Endodermal cell (in vitro differentiated cells): ENCODE measurements around the gene ANKRD23. TPM values are rescaled to one million over a fixed set of nuclear protein-coding genes. Genes with fewer than 3 reads are reported as not detected.

Experiments
- DNase-seq: peaks from one replicate; pipeline ENCODE4 v3.0.0-alpha.2; 2017
- H3K27ac ChIP-seq: 2 replicates; pipeline ENCODE4 v1.5.1; 2013; ENCODE audit warnings: mild to moderate bottlenecking, low read depth, low read length, moderate library complexity
- H3K27me3 ChIP-seq: 2 replicates; pipeline ENCODE4 v1.6.1; 2013; ENCODE audit warnings: mild to moderate bottlenecking, low read length, moderate library complexity; ENCODE audit not compliant: insufficient read depth, control insufficient read depth, poor library complexity, severe bottlenecking
- H3K36me3 ChIP-seq: 2 replicates; pipeline ENCODE4 v1.7.0; 2013; ENCODE audit warnings: mild to moderate bottlenecking, low read length, moderate library complexity; ENCODE audit not compliant: control insufficient read depth, insufficient read depth
- H3K4me1 ChIP-seq: one replicate; pipeline ENCODE4 v1.7.0; 2013; ENCODE audit warnings: low read length; ENCODE audit not compliant: control insufficient read depth, insufficient read depth
- H3K4me3 ChIP-seq: 2 replicates; pipeline ENCODE4 v1.5.1; 2013; ENCODE audit warnings: mild to moderate bottlenecking, low read length, moderate library complexity
- H3K9ac ChIP-seq: 2 replicates; pipeline ENCODE4 v1.6.1; 2013; ENCODE audit warnings: mild to moderate bottlenecking, low read length, moderate library complexity; ENCODE audit not compliant: poor library complexity, severe bottlenecking; ENCODE audit errors: extremely low read depth
- H3K9me3 ChIP-seq: 2 replicates; pipeline ENCODE4 v1.6.1; 2013; ENCODE audit warnings: mild to moderate bottlenecking, low read length, moderate library complexity; ENCODE audit not compliant: control insufficient read depth
- H3K27ac Mint-ChIP-seq: 2 replicates; pipeline ENCODE4 v1.8.0; 2020; ENCODE audit warnings: mixed read lengths
- H3K27me3 Mint-ChIP-seq: 2 replicates; pipeline ENCODE4 v1.8.0; 2021; ENCODE audit warnings: mild to moderate bottlenecking, mixed read lengths; ENCODE audit not compliant: insufficient read depth
- H3K36me3 Mint-ChIP-seq: 2 replicates; pipeline ENCODE4 v1.8.0; 2020; ENCODE audit warnings: low read depth, mixed read lengths
- H3K4me1 Mint-ChIP-seq: 2 replicates; pipeline ENCODE4 v1.8.0; 2020; ENCODE audit warnings: mixed read lengths
- H3K4me3 Mint-ChIP-seq: 2 replicates; pipeline ENCODE4 v1.8.0; 2020; ENCODE audit warnings: mild to moderate bottlenecking, moderate library complexity, mixed read lengths
- H3K9me3 Mint-ChIP-seq: 2 replicates; pipeline ENCODE4 v1.8.0; 2020; ENCODE audit warnings: mild to moderate bottlenecking, mixed read lengths
- CTCF ChIP-seq: fragments of 200-600 bp; sonication (generic); conservative IDR thresholded peaks from 2 replicates; pipeline ENCODE4 v1.5.0; 2021; ENCODE audit warnings: antibody characterized with exemption, mild to moderate bottlenecking
- WGBS, 2 experiments: methylation state at CpG; one replicate each; pipeline versions ENCODE4 v1.1.5 to v1.1.7; 2013; ENCODE audit warnings: missing lambda C conversion rate in 2 of 2, mixed read lengths in 1 of 2; ENCODE audit not compliant: insufficient coverage in 1 of 2, insufficient read length in 1 of 2; 5-methylcytosine and 5-hydroxymethylcytosine counted together
- total RNA-seq, 2 donors: library from RNA; stranded (reverse); fragmentation: NEBNext Ultra II Directional in 1 of 2; extraction: Animal tissue kit (Norgen Biotek cat#: 25700) in 1 of 2; gene quantifications; 2 replicates in 1 of 2; 3 replicates in 1 of 2; pipeline ENCODE4 v1.2.1, GENCODE V29; 2021

The ANKRD23 gene
- total RNA-seq, 2 donors from 2014 or later, result 2.6 to 3.6 TPM

GRCh38 chr2:96831679-96832078 is 12.1 kb downstream of the ANKRD23 start:
- Mint-ChIP-seq H3K27me3 (no peaks in the 10 kb centered on the region), H3K27ac (no peak overlapping the region), H3K36me3 (peaks cover 75% of the 10 kb centered on the region), H3K9me3 (no peaks in the 10 kb centered on the region), H3K4me3 (no peak overlapping the region), H3K4me1 (peaks cover 6% of the 10 kb centered on the region)
- Histone ChIP-seq H3K9me3 (no peaks in the 10 kb centered on the region), H3K27ac (peak overlapping the region; percentile 95), H3K4me1 (peaks cover 13% of the 10 kb centered on the region), H3K27me3 (no peaks in the 10 kb centered on the region), H3K36me3 (peaks cover 62% of the 10 kb centered on the region), H3K9ac (no peak overlapping the region), H3K4me3 (no peak overlapping the region)
- 93 to 96% methylated on average over 4 to 10 of the region's 10 CpGs for WGBS, 2 experiments
- no peak for TF ChIP-seq CTCF
- DNase-seq, result peak; percentile 73

GRCh38 chr2:96830044-96830562 is 13.7 kb downstream of the ANKRD23 start:
- H3K36me3 ChIP-seq, result peaks cover 67% of the 10 kb centered on the region
- Mint-ChIP-seq H3K9me3 (no peaks in the 10 kb centered on the region), H3K4me1 (peaks cover 6% of the 10 kb centered on the region), H3K36me3 (peaks cover 80% of the 10 kb centered on the region), H3K27ac (no peak overlapping the region), H3K4me3 (no peak overlapping the region), H3K27me3 (no peaks in the 10 kb centered on the region)
- no peak overlapping the region for H3K27ac ChIP-seq
- H3K4me1 ChIP-seq, result peaks cover 13% of the 10 kb centered on the region
- no peak overlapping the region for H3K4me3 ChIP-seq
- no peaks in the 10 kb centered on the region for H3K27me3 ChIP-seq
- H3K9ac ChIP-seq, result no peak overlapping the region
- 81 to 82% methylated on average over 2 to 5 of the region's 5 CpGs for WGBS, 2 experiments
- TF ChIP-seq CTCF, result no peak
- DNase-seq, result no peak
- H3K9me3 ChIP-seq, result no peaks in the 10 kb centered on the region

DNA sequence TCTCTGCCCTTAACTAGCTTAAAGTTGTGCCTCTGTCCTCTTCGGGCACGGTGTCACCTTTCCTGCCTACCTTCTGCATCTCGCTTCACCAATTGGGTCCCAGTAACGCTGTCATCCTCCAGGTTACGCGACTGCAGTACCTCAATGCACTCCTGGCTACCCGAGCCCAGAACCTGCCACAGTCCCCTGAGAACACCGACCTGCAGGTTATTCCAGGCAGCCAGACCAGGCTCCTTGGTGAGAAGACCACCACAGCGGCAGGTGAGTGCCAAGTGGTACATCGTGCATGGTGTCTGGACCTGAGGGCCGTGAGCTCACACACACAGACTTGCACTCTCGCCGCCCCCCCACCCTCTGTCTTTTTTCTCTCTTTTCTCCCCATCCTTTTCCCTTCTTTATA is 14.9 kb downstream of the ANKRD23 start:
- H3K36me3 Mint-ChIP-seq, result peaks cover 77% of the 10 kb centered on the region
- Histone ChIP-seq H3K4me3 (no peak overlapping the region), H3K27ac (no peak overlapping the region), H3K27me3 (no peaks in the 10 kb centered on the region), H3K9me3 (no peaks in the 10 kb centered on the region), H3K4me1 (peaks cover 13% of the 10 kb centered on the region), H3K9ac (no peak overlapping the region), H3K36me3 (peaks cover 59% of the 10 kb centered on the region)
- no peak overlapping the region for H3K27ac Mint-ChIP-seq
- no peaks in the 10 kb centered on the region for H3K27me3 Mint-ChIP-seq
- no peak for TF ChIP-seq CTCF
- no peak for DNase-seq
- no peaks in the 10 kb centered on the region for H3K9me3 Mint-ChIP-seq
- H3K4me1 Mint-ChIP-seq, result peaks cover 10% of the 10 kb centered on the region
- no peak overlapping the region for H3K4me3 Mint-ChIP-seq
- WGBS, 2 experiments, result 95 to 96% methylated on average over 7 to 11 of the region's 13 CpGs
